HS-5 (cell line): Measurements from ENCODE around the gene UGT8.
A peak's percentile ranks its signal among the peaks of the same experiment; 100 is the strongest.
"Not testable (repeated sequence)": the region's sequence is repeated elsewhere in the genome, so short reads cannot be mapped to it uniquely, and the experiment has no call there.

Experiments used
- DNase-seq: peaks from one replicate; pipeline ENCODE4 v3.0.0-alpha.2; 2012; ENCODE audit warnings: low read depth

UGT8 gene, protein sequence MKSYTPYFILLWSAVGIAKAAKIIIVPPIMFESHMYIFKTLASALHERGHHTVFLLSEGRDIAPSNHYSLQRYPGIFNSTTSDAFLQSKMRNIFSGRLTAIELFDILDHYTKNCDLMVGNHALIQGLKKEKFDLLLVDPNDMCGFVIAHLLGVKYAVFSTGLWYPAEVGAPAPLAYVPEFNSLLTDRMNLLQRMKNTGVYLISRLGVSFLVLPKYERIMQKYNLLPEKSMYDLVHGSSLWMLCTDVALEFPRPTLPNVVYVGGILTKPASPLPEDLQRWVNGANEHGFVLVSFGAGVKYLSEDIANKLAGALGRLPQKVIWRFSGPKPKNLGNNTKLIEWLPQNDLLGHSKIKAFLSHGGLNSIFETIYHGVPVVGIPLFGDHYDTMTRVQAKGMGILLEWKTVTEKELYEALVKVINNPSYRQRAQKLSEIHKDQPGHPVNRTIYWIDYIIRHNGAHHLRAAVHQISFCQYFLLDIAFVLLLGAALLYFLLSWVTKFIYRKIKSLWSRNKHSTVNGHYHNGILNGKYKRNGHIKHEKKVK

GRCh38 chr4:114598191-114599121, at the start of gene UGT8:
Gene UGT8 (plus strand): TSS chr4:114598807. CDS start chr4:114622881, 24,074 bp downstream.
- no peak for DNase-seq

- no peak for DNase-seq
Measured at GRCh38 chr4:114549638-114550037, 49.0 kb upstream of the UGT8 start.

GRCh38 chr4:114558446-114559020, 40.1 kb upstream of the UGT8 start:
- DNase-seq = no peak

DNA sequence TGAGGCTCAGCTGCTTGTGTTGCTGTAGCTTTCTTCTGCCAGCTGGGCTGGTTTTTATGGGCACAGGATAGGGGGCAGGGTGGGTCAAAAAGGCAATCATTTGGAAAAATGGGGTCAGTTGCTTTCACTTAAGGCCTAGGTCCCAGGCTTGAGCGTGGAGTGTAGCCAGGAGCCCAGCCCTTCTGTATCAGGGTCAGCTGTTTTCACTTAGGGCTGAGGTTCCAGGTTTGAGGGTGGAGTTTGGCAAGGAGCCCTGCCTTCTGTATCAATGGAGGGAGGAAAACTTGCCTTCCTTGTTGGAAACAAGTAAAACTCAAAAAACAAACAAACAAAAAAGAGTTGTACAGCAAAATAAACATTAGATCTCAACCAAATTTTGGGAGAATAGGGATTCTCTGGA, 37.0 kb upstream of the UGT8 start:
- no peak for DNase-seq

DNA sequence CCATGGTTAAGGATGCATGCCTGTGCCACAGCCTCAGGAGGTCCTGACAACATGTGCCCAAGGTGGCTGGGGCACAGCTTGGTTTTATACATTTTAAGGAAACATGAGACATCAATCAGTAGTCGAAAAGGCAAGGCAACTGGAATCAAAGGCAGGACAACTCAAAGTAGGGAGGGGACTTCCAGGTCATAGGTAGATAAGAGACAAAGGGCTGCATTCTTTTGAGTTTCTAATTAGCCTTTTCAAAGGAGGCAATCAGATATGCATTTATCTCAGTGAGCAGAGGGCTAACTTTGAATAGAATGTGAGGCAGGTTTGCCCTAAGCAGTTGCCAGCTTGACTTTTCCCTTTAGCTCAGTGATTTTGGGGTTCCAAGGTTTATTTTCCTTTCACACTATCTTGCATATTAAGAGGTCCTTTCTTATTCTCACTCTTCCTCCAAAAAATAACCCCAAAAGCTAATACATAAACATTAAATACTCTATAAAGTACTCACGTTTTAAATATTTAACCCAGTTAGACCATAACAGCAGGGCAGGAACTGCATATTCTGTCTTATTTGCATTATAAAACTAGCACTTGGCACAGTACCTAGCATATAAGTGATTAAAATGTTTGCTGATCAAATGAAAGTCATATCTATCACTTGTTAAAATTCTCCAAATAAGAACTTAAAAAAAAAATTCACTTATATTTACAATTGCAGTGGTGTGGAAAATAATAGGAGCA, 36.3 kb upstream of the UGT8 start:
- no peak for DNase-seq

DNA sequence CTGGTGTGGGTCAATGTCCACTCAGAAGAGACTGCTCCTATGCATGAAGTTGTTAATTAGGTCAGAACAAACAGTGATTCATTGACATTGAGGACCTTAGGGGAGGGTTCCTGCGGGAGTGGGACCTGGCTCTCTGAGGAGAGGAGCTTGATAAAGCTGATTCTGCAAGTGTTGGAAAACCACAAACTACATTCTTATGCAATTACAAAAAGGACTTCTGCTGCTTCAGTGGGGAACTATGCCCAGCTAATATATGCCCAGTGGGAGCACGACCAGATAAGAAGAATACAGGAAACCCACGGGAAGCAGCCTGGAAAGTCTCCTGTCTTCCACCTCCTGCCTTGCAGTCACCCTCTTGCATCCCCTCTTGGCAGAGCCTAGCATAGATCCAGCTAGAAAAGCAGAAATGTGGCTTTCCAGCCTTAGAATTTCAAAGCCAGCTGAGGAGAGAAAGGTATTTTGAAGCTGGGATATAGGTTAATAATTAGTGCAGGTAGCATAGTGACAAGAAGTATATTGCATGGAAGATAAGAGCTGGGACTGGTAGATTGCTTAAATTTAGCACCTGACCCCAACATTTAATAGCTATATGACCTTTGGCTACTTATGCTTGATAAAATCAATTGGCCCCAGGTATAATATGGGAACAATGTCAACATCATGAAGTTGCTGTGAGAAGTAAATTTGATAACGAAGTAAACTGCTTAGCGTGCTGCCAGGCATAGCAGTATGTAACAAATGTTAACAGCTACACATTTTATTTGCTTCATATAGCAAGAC, 34.9 kb upstream of the UGT8 start:
- DNase-seq = peak; percentile 14

DNA sequence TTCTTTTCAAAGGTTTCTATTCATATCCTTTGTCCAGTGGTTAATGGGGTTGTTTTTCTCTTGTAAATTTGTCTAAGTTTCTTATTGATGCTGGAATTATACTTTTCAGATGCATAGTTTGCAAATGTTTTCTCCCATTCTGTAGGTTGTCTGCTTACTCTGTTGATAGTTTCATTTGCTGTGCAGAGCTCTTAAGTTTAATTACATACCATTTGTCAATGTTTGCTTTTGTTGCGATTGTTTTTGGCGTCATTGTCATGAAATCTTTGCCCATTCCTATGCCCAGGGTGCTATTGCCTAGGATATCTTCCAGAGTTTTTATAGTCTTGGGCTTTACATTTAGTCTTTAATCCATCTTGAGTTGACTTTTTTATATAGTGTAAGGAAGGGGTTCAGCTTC, 21.2 kb upstream of the UGT8 start:
- DNase-seq = no peak

- no peak for DNase-seq
Measured at GRCh38 chr4:114582621-114583020, 16.0 kb upstream of the UGT8 start.

DNA sequence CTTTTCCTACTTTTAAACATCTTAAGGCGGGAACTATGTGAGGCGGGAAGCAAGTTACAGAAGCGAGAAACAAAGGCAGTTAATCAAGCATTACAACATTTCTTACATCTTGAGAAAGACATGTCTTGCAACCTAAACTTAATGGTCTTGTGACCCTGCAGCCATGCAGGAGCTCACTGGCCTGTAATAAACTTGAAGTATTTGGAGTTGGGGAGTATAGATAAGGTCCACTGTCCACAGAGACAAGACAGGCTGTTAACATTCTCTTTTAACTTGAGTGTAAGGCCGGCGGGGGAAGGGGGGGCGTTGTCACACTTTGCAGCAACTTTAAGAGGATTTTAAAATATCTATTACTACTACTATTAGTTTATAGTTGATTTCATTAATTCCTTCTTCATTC, 10.3 kb upstream of the UGT8 start:
- no peak for DNase-seq

DNA sequence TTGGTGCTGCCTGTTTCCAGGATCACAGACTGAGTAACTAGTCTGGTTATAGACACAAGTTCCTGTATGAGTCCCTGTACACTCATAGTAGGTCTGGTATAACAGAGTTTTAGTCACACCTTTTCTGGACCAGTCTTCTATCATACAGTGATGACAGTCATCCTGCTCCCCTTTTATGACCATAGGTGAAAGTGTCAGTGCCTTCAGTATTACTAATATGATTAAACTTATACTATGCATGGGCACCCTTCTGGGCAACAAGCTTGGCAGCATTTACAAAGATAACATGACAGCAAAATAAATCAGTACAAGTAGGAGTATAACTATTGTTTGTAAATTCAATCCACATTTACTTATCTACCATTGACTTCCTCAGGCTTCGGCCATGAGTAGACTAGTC, 8.2 kb upstream of the UGT8 start:
- DNase-seq = not testable (repeated sequence)

GRCh38 chr4:114593526-114593925, 5.1 kb upstream of the UGT8 start:
- DNase-seq = no peak

DNA sequence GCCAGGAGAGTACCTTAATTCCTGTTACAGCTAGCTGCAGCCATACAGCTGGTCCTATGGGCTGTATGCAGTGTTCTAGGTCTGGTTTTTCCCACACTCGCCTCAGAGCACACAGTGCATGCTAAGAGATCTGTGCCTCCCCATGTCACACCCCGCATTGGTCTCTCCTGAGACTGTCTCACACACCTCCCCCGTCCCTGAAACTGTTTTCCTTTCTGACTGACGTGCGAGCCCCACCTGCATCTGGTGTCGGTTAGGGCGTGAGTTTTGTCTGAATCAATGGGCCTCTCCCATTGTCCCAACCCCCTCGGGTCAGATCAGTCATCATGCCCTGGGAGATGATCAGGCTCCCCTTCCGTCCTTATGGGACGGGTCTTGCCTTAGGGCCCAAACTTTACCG, 3.4 kb upstream of the UGT8 start:
- DNase-seq = no peak

- no peak for DNase-seq
Measured at GRCh38 chr4:114595921-114596320, 2.7 kb upstream of the UGT8 start.

DNA sequence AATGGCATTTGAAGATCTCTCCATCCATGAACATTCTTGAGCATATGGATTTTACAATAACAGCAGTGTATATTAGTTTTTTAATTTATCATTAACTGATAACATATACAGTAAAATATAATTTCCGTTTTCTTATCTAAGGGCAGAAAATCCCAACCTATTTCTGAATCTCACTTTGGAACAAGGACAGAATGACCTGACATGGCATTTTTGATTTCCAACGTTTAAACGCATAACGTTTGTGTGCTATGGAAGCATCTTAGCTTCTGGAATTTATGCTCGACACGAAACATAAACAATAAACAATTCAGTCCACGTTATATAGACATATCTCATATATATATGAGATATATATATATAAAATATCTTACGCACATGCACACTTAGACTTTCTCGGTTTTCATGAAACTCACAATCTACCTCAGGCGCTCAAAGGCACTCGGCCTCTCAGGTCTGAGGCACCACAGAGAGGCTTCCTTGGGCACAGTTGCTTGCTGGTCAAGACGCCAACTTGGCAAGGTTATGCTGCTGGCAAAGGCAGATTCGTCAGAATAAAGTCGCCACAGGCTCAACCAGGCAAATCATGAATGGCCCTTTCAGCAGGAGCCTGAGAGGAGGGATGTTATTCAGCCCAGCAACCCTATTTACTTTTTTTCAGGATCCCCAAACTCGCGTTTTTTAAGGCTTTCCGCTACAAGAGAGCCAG, 1.0 kb upstream of the UGT8 start:
- no peak for DNase-seq

GRCh38 chr4:114599231-114599902, 760 bp downstream of the UGT8 start:
- no peak for DNase-seq

- no peak for DNase-seq
Measured at GRCh38 chr4:114599903-114600552, 1.4 kb downstream of the UGT8 start.

DNA sequence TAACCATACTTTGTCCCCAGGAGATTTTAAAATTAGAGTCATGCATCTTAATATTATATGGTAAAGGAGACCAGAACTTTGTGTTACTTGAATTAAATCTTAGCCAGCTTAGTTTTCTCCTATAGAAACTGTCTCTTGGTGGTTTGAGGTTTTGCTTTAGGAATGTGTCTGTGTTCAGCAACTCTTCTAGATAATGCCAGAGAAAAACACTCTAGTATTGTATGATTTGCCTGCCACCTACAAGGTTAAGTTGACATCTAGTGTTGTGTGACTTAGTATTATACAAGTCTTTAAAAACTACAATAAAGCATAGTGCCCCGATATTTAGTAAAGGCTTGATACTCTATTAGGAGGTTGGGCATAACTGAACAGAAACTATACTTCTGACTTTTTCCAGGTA, 2.1 kb downstream of the UGT8 start:
- no peak for DNase-seq

- no peak for DNase-seq
Measured at GRCh38 chr4:114601304-114602052, 2.9 kb downstream of the UGT8 start.
